SH-SY5Y (cell line): ENCODE measurements around the gene CKAP5.

Experiments used
- GATA2 ChIP-seq: IDR thresholded peaks from 2 replicates; pipeline ENCODE4 v1.6.1; 2011; ENCODE audit warnings: mild to moderate bottlenecking, low read depth, low read length
- GATA3 ChIP-seq: IDR thresholded peaks from 2 replicates; pipeline ENCODE4 v1.6.1; 2011; ENCODE audit warnings: low read depth, mild to moderate bottlenecking, low read length, moderate library complexity

DNA sequence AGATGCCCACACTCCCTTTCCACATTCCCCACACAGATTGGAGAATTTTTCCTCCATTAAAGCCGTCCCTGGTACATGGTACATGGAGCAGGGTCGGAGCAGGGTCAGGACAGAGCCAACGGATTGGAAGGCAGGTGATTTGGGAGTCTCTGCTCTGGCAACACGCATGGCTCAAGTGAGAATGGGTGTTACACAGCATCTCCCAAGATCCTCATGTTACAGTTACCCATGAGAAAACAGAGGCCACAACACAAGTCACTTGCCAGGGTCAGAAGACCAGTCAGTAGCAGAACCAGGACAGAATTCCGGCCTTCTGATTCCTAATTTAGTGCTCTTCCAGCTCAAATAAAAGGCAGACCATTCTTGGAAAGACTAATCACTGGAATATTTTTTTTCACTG is 134.8 kb downstream of the CKAP5 start:
- TF ChIP-seq GATA2 (no peak), GATA3 (no peak)
